HepG2 (cell line): ENCODE results near the gene SOCS3.

Source experiments
- BRCA1 ChIP-seq: sonication (generic); formaldehyde crosslinking; IDR thresholded peaks from 2 replicates; pipeline ENCODE4 v1.4.0; 2020; ENCODE audit warnings: missing genetic modification reagents
- CTCF ChIP-seq: sonication (generic); formaldehyde crosslinking; IDR thresholded peaks from 2 replicates; pipeline ENCODE4 v1.5.0; 2020; ENCODE audit warnings: mild to moderate bottlenecking, missing genetic modification reagents, moderate library complexity
- EP300 ChIP-seq, 3 experiments: sonication (generic) in 1 of 3; formaldehyde crosslinking in 1 of 3; IDR thresholded peaks; 2 replicates each; pipeline versions ENCODE4 v1.5.1 to v1.6.1; 2011 to 2020; ENCODE audit warnings: low read depth in 2 of 3, low read length in 2 of 3, borderline replicate concordance in 1 of 3, improper control_type of control experiment in 1 of 3, mild to moderate bottlenecking in 1 of 3, missing genetic modification reagents in 1 of 3, moderate library complexity in 1 of 3
- GTF2F1 ChIP-seq: fragments of 150-350 bp; IDR thresholded peaks from 2 replicates; pipeline ENCODE4 v1.6.1; 2014; ENCODE audit warnings: low read length
- KIAA2018 ChIP-seq: sonication (generic); formaldehyde crosslinking; IDR thresholded peaks from 2 replicates; pipeline ENCODE4 v1.5.0; 2020; ENCODE audit warnings: mild to moderate bottlenecking, missing genetic modification reagents, borderline replicate concordance
- NONO ChIP-seq, 2 experiments: fragments of 450-650 bp in 1 of 2; sonication (generic) in 1 of 2; formaldehyde crosslinking in 1 of 2; IDR thresholded peaks in 1 of 2; conservative IDR thresholded peaks in 1 of 2; 2 replicates each; pipeline versions ENCODE4 v1.6.1 to v1.8.0; 2017 to 2022; ENCODE audit warnings: mild to moderate bottlenecking in 1 of 2, missing genetic modification reagents in 1 of 2, moderate library complexity in 1 of 2
- PATZ1 ChIP-seq: sonication (generic); formaldehyde crosslinking; IDR thresholded peaks from 2 replicates; pipeline ENCODE4 v1.4.0; 2020; ENCODE audit warnings: missing genetic modification reagents
- RERE ChIP-seq: IDR thresholded peaks from 2 replicates; pipeline ENCODE4 v1.6.1; 2016; ENCODE audit warnings: low read depth, missing genetic modification reagents, missing compliant biosample characterization
- SMAD3 ChIP-seq: sonication (generic); formaldehyde crosslinking; IDR thresholded peaks from 2 replicates; pipeline ENCODE4 v1.4.0; 2020; ENCODE audit warnings: missing genetic modification reagents
- ZNF121 ChIP-seq: sonication (generic); formaldehyde crosslinking; IDR thresholded peaks from 2 replicates; pipeline ENCODE4 v1.5.0; 2020; ENCODE audit warnings: mild to moderate bottlenecking, missing genetic modification reagents
- ZNF362 ChIP-seq: sonication (generic); formaldehyde crosslinking; IDR thresholded peaks from 2 replicates; pipeline ENCODE4 v1.4.0; 2020; ENCODE audit warnings: missing genetic modification reagents, mild to moderate bottlenecking, borderline replicate concordance
- ZNF446 ChIP-seq: sonication (generic); formaldehyde crosslinking; IDR thresholded peaks from 2 replicates; pipeline ENCODE4 v1.5.0; 2020; ENCODE audit warnings: mild to moderate bottlenecking, missing genetic modification reagents
- ZNF883 ChIP-seq: sonication (generic); formaldehyde crosslinking; IDR thresholded peaks from 2 replicates; pipeline ENCODE4 v1.5.1; 2020; ENCODE audit warnings: mild to moderate bottlenecking, missing genetic modification reagents; ENCODE audit errors: not compliant biosample characterization

- TF ChIP-seq RERE (CRISPR knock-in tag), result no peak
- TF ChIP-seq SMAD3 (CRISPR knock-in tag), result no peak
- no peak for TF ChIP-seq CTCF (CRISPR knock-in tag)
- TF ChIP-seq BRCA1 (CRISPR knock-in tag), result no peak
- no peak for TF ChIP-seq EP300 (IDR thresholded peaks at IDR 0.05; ENCODE audit: low read depth in 2 of 2, low read length in 2 of 2)
- no peak for TF ChIP-seq EP300 (CRISPR knock-in tag; IDR thresholded peaks at IDR 0.05; ENCODE audit: borderline replicate concordance)
- no peak for TF ChIP-seq KIAA2018 (CRISPR knock-in tag)
- no peak for TF ChIP-seq GTF2F1
- no peak for TF ChIP-seq PATZ1 (CRISPR knock-in tag)
- TF ChIP-seq ZNF362, result no peak
- no peak for TF ChIP-seq ZNF446 (CRISPR knock-in tag)
- TF ChIP-seq ZNF883, result no peak
- TF ChIP-seq ZNF121 (CRISPR knock-in tag), result no peak
- TF ChIP-seq NONO (IDR thresholded peaks at IDR 0.05), result no peak
- no peak for TF ChIP-seq NONO (CRISPR knock-in tag; conservative IDR thresholded peaks at IDR 0.05)
Measured at GRCh38 chr17:78325076-78325687, 34.7 kb downstream of the SOCS3 start.
